Measurements from ENCODE around the gene RPS18.
A peak's percentile ranks its signal among the peaks of the same experiment; 100 is the strongest.
"Not testable (repeated sequence)": the region's sequence is repeated elsewhere in the genome, so short reads cannot be mapped to it uniquely, and the experiment has no call there.

RPS18 gene

GRCh38 chr6:33250731-33251130, 21.1 kb upstream of the RPS18 start:
- H2AFZ ChIP-seq (ENCODE audit: low read depth, low read length) = no peak overlapping the region
- H3K4me3 ChIP-seq (ENCODE audit: low read length) = no peak overlapping the region
- H3K36me3 ChIP-seq (ENCODE audit: insufficient read depth, low read length) = peaks cover 16% of the 10 kb centered on the region
- no peaks in the 10 kb centered on the region for H3K27me3 ChIP-seq (ENCODE audit: insufficient read depth, low read length)
- peaks cover 23% of the 10 kb centered on the region for H3K4me1 ChIP-seq (ENCODE audit: insufficient read depth, low read length)
- no peaks in the 10 kb centered on the region for H3K9me3 ChIP-seq (ENCODE audit: low read length)

GRCh38 chr6:33251395-33252012, 20.4 kb upstream of the RPS18 start:
- H3K27me3 ChIP-seq (ENCODE audit: insufficient read depth, low read length) = no peaks in the 10 kb centered on the region
- H3K4me3 ChIP-seq (ENCODE audit: low read length) = no peak overlapping the region
- peaks cover 23% of the 10 kb centered on the region for H3K4me1 ChIP-seq (ENCODE audit: insufficient read depth, low read length)
- no peaks in the 10 kb centered on the region for H3K9me3 ChIP-seq (ENCODE audit: low read length)
- peaks cover 19% of the 10 kb centered on the region for H3K36me3 ChIP-seq (ENCODE audit: insufficient read depth, low read length)
- no peak overlapping the region for H2AFZ ChIP-seq (ENCODE audit: low read depth, low read length)

DNA sequence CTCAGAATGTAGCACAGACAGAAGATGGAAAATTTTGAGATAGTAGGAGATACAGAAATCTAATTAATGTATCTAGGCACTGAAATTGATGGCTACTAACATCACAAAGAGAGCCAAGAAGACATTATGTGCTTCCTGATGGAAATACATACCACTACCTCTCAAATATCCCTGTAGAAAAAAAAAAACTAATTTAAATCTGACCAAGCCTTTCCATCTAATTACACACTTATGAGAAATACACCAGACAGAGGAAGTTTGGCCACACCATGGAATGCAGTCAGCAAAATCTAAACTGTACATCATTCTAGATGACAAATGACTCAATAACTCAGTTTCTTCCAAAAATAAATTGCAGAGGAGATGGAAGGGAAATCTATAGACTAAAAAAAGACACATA, 19.1 kb upstream of the RPS18 start:
- no peak overlapping the region for H2AFZ ChIP-seq (ENCODE audit: low read depth, low read length)
- H3K9me3 ChIP-seq (ENCODE audit: low read length) = peaks cover 5% of the 10 kb centered on the region
- peaks cover 21% of the 10 kb centered on the region for H3K4me1 ChIP-seq (ENCODE audit: insufficient read depth, low read length)
- no peaks in the 10 kb centered on the region for H3K27me3 ChIP-seq (ENCODE audit: insufficient read depth, low read length)
- no peak overlapping the region for H3K4me3 ChIP-seq (ENCODE audit: low read length)
- H3K36me3 ChIP-seq (ENCODE audit: insufficient read depth, low read length) = peaks cover 23% of the 10 kb centered on the region

DNA sequence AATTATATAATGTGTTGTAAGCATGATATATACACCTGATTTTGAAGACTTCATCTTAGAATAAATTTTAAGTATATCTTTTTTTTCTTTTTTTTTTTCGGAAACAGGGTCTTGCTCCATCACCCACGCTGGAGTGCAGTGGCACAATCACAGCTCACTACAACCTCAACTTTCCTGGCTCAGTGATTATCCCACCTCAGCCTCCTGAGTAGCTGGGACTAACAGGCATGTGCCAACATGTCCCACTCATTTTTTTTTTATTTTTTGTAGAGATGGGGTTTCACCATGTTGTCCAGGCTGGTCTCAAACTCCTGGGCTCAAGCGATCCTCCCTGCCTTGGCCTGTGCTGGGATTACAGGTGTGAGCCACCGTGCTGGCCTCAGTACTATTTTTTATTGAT, 17.3 kb upstream of the RPS18 start:
- Histone ChIP-seq H3K9me3 (ENCODE audit: low read length) (peaks cover 6% of the 10 kb centered on the region), H3K27me3 (ENCODE audit: insufficient read depth, low read length) (no peaks in the 10 kb centered on the region), H3K4me3 (ENCODE audit: low read length) (no peak overlapping the region), H3K36me3 (ENCODE audit: insufficient read depth, low read length) (peaks cover 32% of the 10 kb centered on the region), H2AFZ (ENCODE audit: low read depth, low read length) (no peak overlapping the region), H3K4me1 (ENCODE audit: insufficient read depth, low read length) (peaks cover 8% of the 10 kb centered on the region)

- H2AFZ ChIP-seq (ENCODE audit: low read depth, low read length) = no peak overlapping the region
- peaks cover 6% of the 10 kb centered on the region for H3K9me3 ChIP-seq (ENCODE audit: low read length)
- H3K36me3 ChIP-seq (ENCODE audit: insufficient read depth, low read length) = peaks cover 49% of the 10 kb centered on the region
- no peaks in the 10 kb centered on the region for H3K27me3 ChIP-seq (ENCODE audit: insufficient read depth, low read length)
- H3K4me1 ChIP-seq (ENCODE audit: insufficient read depth, low read length) = no peaks in the 10 kb centered on the region
- no peak overlapping the region for H3K4me3 ChIP-seq (ENCODE audit: low read length)
These were observed 12.8 kb upstream of the RPS18 start for GRCh38 chr6:33259032-33259431.

DNA sequence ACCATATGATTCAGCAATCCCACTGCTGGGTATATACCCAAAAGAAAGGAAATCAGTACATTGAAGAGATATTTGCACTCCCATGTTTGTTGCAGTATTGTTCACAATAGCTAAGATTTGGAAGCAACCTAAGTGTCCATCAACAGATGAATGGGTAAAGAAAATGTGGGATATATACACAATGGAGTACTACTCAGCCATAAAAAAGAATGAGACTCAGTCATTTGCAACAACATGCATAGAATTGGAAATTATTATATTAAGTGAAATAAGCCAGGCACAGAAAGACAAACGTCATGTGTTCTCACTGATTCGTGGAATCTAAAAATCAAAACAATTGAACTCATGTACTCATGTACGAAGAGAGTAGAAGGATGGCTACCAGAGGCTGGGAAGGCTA, 9.4 kb upstream of the RPS18 start:
- H3K36me3 ChIP-seq (ENCODE audit: insufficient read depth, low read length) = peaks cover 68% of the 10 kb centered on the region
- not testable (repeated sequence) for H3K4me3 ChIP-seq (ENCODE audit: low read length); H3K27me3 ChIP-seq (ENCODE audit: insufficient read depth, low read length); H3K4me1 ChIP-seq (ENCODE audit: insufficient read depth, low read length); H2AFZ ChIP-seq (ENCODE audit: low read depth, low read length); H3K9me3 ChIP-seq (ENCODE audit: low read length)

- Histone ChIP-seq H3K4me3 (ENCODE audit: low read length) (no peak overlapping the region), H3K27me3 (ENCODE audit: insufficient read depth, low read length) (no peaks in the 10 kb centered on the region), H3K9me3 (ENCODE audit: low read length) (no peaks in the 10 kb centered on the region), H3K36me3 (ENCODE audit: insufficient read depth, low read length) (peaks cover 73% of the 10 kb centered on the region), H2AFZ (ENCODE audit: low read depth, low read length) (no peak overlapping the region), H3K4me1 (ENCODE audit: insufficient read depth, low read length) (no peaks in the 10 kb centered on the region)
These were observed 7.9 kb upstream of the RPS18 start for GRCh38 chr6:33264015-33264414.

DNA sequence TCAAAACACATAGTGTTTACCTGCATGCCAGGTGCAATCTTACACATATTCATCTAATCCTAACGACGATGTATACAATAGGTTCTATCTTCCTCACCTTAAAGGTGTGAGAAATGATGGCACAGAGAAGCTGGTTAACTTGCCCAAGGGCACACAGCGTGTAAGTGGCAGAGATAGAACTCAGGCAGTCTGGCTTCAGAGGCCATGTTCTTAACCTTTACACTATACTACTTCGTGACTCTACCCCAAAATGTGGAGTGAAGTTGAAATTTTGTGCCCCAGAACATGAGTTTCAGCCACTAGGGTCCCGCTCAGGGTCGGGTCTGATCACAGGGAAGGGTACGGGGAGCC, 783 bp upstream of the RPS18 start:
- peaks cover 39% of the 10 kb centered on the region for H3K4me1 ChIP-seq (ENCODE audit: insufficient read depth, low read length)
- H3K4me3 ChIP-seq (ENCODE audit: low read length) = peak overlapping the region; percentile 91
- H3K27me3 ChIP-seq (ENCODE audit: insufficient read depth, low read length) = no peaks in the 10 kb centered on the region
- H3K36me3 ChIP-seq (ENCODE audit: insufficient read depth, low read length) = peaks cover 66% of the 10 kb centered on the region
- H3K9me3 ChIP-seq (ENCODE audit: low read length) = no peaks in the 10 kb centered on the region
- H2AFZ ChIP-seq (ENCODE audit: low read depth, low read length) = peak overlapping the region; percentile 93

- peaks cover 58% of the 10 kb centered on the region for H3K36me3 ChIP-seq (ENCODE audit: insufficient read depth, low read length)
- H3K27me3 ChIP-seq (ENCODE audit: insufficient read depth, low read length) = no peaks in the 10 kb centered on the region
- H3K4me3 ChIP-seq (ENCODE audit: low read length) = peak overlapping the region; percentile 91
- peaks cover 47% of the 10 kb centered on the region for H3K4me1 ChIP-seq (ENCODE audit: insufficient read depth, low read length)
- no peak overlapping the region for H2AFZ ChIP-seq (ENCODE audit: low read depth, low read length)
- no peaks in the 10 kb centered on the region for H3K9me3 ChIP-seq (ENCODE audit: low read length)
These were observed 627 bp downstream of the RPS18 start for GRCh38 chr6:33272275-33273128.

DNA sequence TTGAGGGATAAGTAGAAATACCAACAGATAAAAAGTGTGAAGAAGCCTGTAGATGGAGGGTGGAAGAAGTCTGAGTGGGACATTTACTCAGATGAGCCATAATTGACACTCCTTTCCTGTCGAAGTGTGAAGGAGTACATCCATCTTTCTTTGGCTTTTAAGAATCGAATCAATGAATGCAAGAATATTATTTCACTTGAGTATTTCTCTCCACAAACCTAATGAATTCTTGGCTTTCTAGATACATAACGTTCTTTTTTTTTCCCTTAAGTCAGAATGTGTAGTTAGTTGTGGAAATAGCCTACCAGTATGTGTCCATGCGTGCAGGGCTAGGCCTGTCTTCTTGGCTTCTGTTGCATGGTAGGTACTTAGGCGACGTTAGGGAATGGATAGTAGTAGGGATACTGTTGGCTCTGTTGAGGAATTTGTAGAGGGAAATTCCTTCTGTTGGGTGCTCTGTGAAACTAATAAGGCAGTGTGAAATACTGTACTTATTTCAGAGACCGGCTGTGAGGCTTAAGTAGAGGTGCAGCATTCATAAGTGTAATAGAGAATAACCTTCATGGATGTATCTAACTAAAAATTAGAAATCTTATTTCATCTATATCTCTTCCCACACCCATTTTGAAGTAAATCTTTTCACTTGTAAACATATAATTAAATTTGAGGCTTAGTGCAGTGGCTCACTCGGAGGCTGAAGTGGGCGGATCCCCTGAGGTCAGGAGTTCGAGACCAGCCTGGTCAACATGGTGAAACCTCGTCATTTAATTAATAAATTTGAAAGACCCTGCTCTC, 1.5 kb downstream of the RPS18 start:
- H3K9me3 ChIP-seq (ENCODE audit: low read length) = no peaks in the 10 kb centered on the region
- peaks cover 47% of the 10 kb centered on the region for H3K4me1 ChIP-seq (ENCODE audit: insufficient read depth, low read length)
- peak overlapping the region; percentile 91 for H3K4me3 ChIP-seq (ENCODE audit: low read length)
- H3K27me3 ChIP-seq (ENCODE audit: insufficient read depth, low read length) = no peaks in the 10 kb centered on the region
- no peak overlapping the region for H2AFZ ChIP-seq (ENCODE audit: low read depth, low read length)
- H3K36me3 ChIP-seq (ENCODE audit: insufficient read depth, low read length) = peaks cover 49% of the 10 kb centered on the region

GRCh38 chr6:33273924-33274902, 2.3 kb downstream of the RPS18 start:
- peaks cover 47% of the 10 kb centered on the region for H3K4me1 ChIP-seq (ENCODE audit: insufficient read depth, low read length)
- no peaks in the 10 kb centered on the region for H3K27me3 ChIP-seq (ENCODE audit: insufficient read depth, low read length)
- H3K4me3 ChIP-seq (ENCODE audit: low read length) = no peak overlapping the region
- H3K9me3 ChIP-seq (ENCODE audit: low read length) = no peaks in the 10 kb centered on the region
- H2AFZ ChIP-seq (ENCODE audit: low read depth, low read length) = no peak overlapping the region
- H3K36me3 ChIP-seq (ENCODE audit: insufficient read depth, low read length) = peaks cover 41% of the 10 kb centered on the region

DNA sequence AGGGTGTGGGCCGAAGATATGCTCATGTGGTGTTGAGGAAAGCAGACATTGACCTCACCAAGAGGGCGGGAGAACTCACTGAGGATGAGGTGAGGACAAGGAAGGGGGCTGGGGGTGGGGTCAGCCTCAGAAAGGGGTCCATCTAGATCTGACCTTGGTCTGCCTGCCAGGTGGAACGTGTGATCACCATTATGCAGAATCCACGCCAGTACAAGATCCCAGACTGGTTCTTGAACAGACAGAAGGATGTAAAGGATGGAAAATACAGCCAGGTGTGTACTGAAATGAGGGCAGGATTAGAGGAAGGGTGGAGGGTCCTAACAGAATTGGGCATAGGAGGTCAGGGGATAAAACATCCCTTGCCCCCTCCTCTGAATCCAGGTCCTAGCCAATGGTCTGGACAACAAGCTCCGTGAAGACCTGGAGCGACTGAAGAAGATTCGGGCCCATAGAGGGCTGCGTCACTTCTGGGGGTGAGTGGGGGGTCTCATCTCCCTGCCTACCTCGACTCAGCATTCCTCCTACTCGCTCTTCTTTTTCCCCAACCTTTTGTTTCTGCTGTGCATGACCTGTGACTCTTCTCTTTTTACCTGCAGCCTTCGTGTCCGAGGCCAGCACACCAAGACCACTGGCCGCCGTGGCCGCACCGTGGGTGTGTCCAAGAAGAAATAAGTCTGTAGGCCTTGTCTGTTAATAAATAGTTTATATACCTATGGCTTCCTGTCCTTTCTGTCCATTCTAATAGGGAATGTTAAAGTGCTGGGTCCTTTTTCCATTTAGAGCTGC, 4.1 kb downstream of the RPS18 start:
- peak overlapping the region; percentile 40 for H3K4me3 ChIP-seq (ENCODE audit: low read length)
- H2AFZ ChIP-seq (ENCODE audit: low read depth, low read length); H3K27me3 ChIP-seq (ENCODE audit: insufficient read depth, low read length); H3K9me3 ChIP-seq (ENCODE audit: low read length): not testable (repeated sequence)
- H3K36me3 ChIP-seq (ENCODE audit: insufficient read depth, low read length) = peaks cover 46% of the 10 kb centered on the region
- peaks cover 44% of the 10 kb centered on the region for H3K4me1 ChIP-seq (ENCODE audit: insufficient read depth, low read length)
